OCI-LY7 (cell line): ENCODE results near the gene CAMKK1. TPM values are rescaled to one million over a fixed set of nuclear protein-coding genes. Genes with fewer than 3 reads are reported as not detected.

Experiments
- BruUV-seq: library from RNA; stranded (reverse); fragments of 400-500 nt; replicated peaks from 2 replicates; lab custom pipeline; 2021; lab: Mats Ljungman, UMichigan
- CTCF ChIA-PET: fragments of 300-600 bp; sonication (Branson Sonifier 250); formaldehyde crosslinking; loops from one replicate; lab custom pipeline; 2022; ENCODE audit warnings: antibody characterized with exemption; ENCODE audit not compliant: unreplicated experiment; lab: Charles Lee
- POLR2A ChIA-PET: fragments of 300-600 bp; sonication (Branson Sonifier 250); formaldehyde crosslinking; loops from one replicate; lab custom pipeline; 2022; ENCODE audit warnings: antibody characterized with exemption; lab: Charles Lee
- DNase-seq: peaks from one replicate; pipeline ENCODE4 v3.0.0-alpha.2; 2015; ENCODE audit warnings: low spot score
- H2AFZ ChIP-seq: fragments of 200-600 bp; sonication (generic), shearing (Covaris generic); 2 replicates; pipeline ENCODE4 v1.6.1; 2014; ENCODE audit warnings: mild to moderate bottlenecking, antibody characterized with exemption, low read length, moderate library complexity
- H3K27ac ChIP-seq: fragments of 200-600 bp; sonication (generic); 2 replicates; pipeline ENCODE4 v1.5.1; 2014; ENCODE audit warnings: mixed run types, low read depth, mild to moderate bottlenecking, moderate library complexity, low read length, inconsistent platforms; ENCODE audit not compliant: poor library complexity, severe bottlenecking
- H3K36me3 ChIP-seq: fragments of 200-600 bp; sonication (generic); 2 replicates; pipeline ENCODE4 v1.6.1; 2014; ENCODE audit warnings: mild to moderate bottlenecking, antibody characterized with exemption, low read length, moderate library complexity, mixed read lengths; ENCODE audit not compliant: insufficient read depth
- H3K4me1 ChIP-seq: fragments of 200-600 bp; sonication (generic); 2 replicates; pipeline ENCODE4 v1.5.1; 2014; ENCODE audit warnings: mild to moderate bottlenecking, low read length; ENCODE audit not compliant: insufficient read depth, poor library complexity, severe bottlenecking
- H3K4me2 ChIP-seq: fragments of 200-600 bp; sonication (generic); 2 replicates; pipeline ENCODE4 v1.6.1; 2014; ENCODE audit warnings: mild to moderate bottlenecking, low read length
- H3K4me3 ChIP-seq: fragments of 200-600 bp; sonication (generic); 2 replicates; pipeline ENCODE4 v1.5.1; 2014; ENCODE audit warnings: mild to moderate bottlenecking, low read depth, low read length; ENCODE audit not compliant: poor library complexity, severe bottlenecking
- H3K79me2 ChIP-seq: fragments of 200-600 bp; sonication (generic); 2 replicates; pipeline ENCODE4 v1.6.1; 2016; ENCODE audit warnings: low read depth, mild to moderate bottlenecking, low read length, moderate library complexity, mixed read lengths; ENCODE audit not compliant: insufficient read depth
- H3K9me2 ChIP-seq: fragments of 200-600 bp; sonication (generic); 2 replicates; pipeline ENCODE4 v1.6.1; 2016; ENCODE audit warnings: mild to moderate bottlenecking, low read length, mixed read lengths; ENCODE audit not compliant: insufficient read depth
- H3K9me3 ChIP-seq: fragments of 200-600 bp; sonication (generic); 2 replicates; pipeline ENCODE4 v1.6.1; 2014; ENCODE audit warnings: mild to moderate bottlenecking, mixed run types, low read length, mixed read lengths
- H4K20me1 ChIP-seq: fragments of 200-600 bp; sonication (generic); 2 replicates; pipeline ENCODE4 v1.6.1; 2014; ENCODE audit warnings: mild to moderate bottlenecking, antibody characterized with exemption, low read length, moderate library complexity, mixed read lengths; ENCODE audit not compliant: insufficient read depth
- CTCF ChIP-seq: fragments of 200-600 bp; sonication (generic); conservative IDR thresholded peaks from 2 replicates; pipeline ENCODE4 v1.5.1; 2014; ENCODE audit warnings: mild to moderate bottlenecking, antibody characterized with exemption, low read length, moderate library complexity, mixed read lengths
- EZH2phosphoT487 ChIP-seq: fragments of 200-600 bp; sonication (generic); IDR thresholded peaks from 2 replicates; pipeline ENCODE4 v1.6.1; 2018; ENCODE audit warnings: low read depth, borderline replicate concordance, mild to moderate bottlenecking, mixed run types, antibody characterized with exemption, low read length, moderate library complexity, mixed read lengths
- intact Hi-C: fragments of 100-400 bp; cut with micrococcal nuclease; formaldehyde crosslinking; loops from one replicate; pipeline ENCODE4 v1.10.0; 2022; ENCODE audit not compliant: unreplicated experiment
- total RNA-seq, 2 experiments: library from RNA; depleted of rRNA in 1 of 2; stranded (reverse); fragments of >200 nt in 1 of 2; shearing (Covaris generic) in 1 of 2; gene quantifications; 2 replicates each; pipeline ENCODE4 v1.2.3, GENCODE V29; 2014 to 2022

CAMKK1 gene
- total RNA-seq, 2 experiments from 2014 or later = 2.7 TPM

GRCh38 chr17:3879591-3880417 lies 13.0 kb downstream of the CAMKK1 start:
- Histone ChIP-seq H3K79me2 (no peaks in the 10 kb centered on the region), H3K9me2 (no peaks in the 10 kb centered on the region), H2AFZ (no peak overlapping the region), H4K20me1 (no peaks in the 10 kb centered on the region), H3K4me1 (peaks cover 10% of the 10 kb centered on the region), H3K36me3 (no peaks in the 10 kb centered on the region), H3K27ac (no peak overlapping the region), H3K4me2 (no peak overlapping the region), H3K4me3 (no peak overlapping the region), H3K9me3 (no peaks in the 10 kb centered on the region)
- no peak for DNase-seq
- ChIA-PET CTCF (no interaction called here), POLR2A (no interaction called here)
- intact Hi-C loops = no loop called here
- TF ChIP-seq EZH2phosphoT487 = no peak
- no peak for TF ChIP-seq CTCF
- BruUV-seq = no TSS peak

GRCh38 chr17:3879186-3879585 lies 13.7 kb downstream of the CAMKK1 start:
- no peak overlapping the region for H3K27ac ChIP-seq
- H4K20me1 ChIP-seq = no peaks in the 10 kb centered on the region
- peaks cover 10% of the 10 kb centered on the region for H3K4me1 ChIP-seq
- no peaks in the 10 kb centered on the region for H3K36me3 ChIP-seq
- BruUV-seq = no TSS peak
- ChIA-PET POLR2A (no interaction called here), CTCF (no interaction called here)
- H3K9me2 ChIP-seq = no peaks in the 10 kb centered on the region
- no peaks in the 10 kb centered on the region for H3K79me2 ChIP-seq
- no peak overlapping the region for H3K4me2 ChIP-seq
- no peak overlapping the region for H2AFZ ChIP-seq
- no peaks in the 10 kb centered on the region for H3K9me3 ChIP-seq
- DNase-seq = no peak
- intact Hi-C loops = no loop called here
- no peak overlapping the region for H3K4me3 ChIP-seq
- no peak for TF ChIP-seq EZH2phosphoT487
- no peak for TF ChIP-seq CTCF

DNA sequence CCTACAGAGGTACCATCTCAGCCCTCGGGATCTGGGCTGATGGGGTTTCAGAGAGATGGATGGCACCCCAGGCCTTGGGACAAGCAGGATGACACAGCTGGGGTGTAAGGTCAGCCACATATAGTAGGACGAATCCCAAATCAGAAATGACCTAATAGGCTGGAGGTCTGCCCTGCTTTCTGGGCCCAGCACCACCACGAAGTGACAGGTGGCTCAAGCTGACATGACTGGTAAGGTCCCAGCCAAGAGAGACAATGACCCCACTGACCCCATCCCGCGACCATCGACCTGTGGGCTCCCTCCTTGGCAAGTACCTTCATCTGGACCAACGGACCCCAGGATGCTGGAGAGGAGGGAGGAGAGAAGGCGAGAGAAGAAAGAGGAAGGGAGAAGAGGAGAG lies 15.6 kb downstream of the CAMKK1 start:
- no peak overlapping the region for H2AFZ ChIP-seq
- ChIA-PET POLR2A (no interaction called here), CTCF (no interaction called here)
- H4K20me1 ChIP-seq = no peaks in the 10 kb centered on the region
- H3K4me3 ChIP-seq = no peak overlapping the region
- BruUV-seq = no TSS peak
- no peak overlapping the region for H3K27ac ChIP-seq
- DNase-seq = no peak
- no peaks in the 10 kb centered on the region for H3K36me3 ChIP-seq
- intact Hi-C loops = no loop called here
- no peaks in the 10 kb centered on the region for H3K9me2 ChIP-seq
- H3K9me3 ChIP-seq = no peaks in the 10 kb centered on the region
- peaks cover under 1% of the 10 kb centered on the region for H3K4me1 ChIP-seq
- H3K4me2 ChIP-seq = no peak overlapping the region
- TF ChIP-seq CTCF = no peak
- no peaks in the 10 kb centered on the region for H3K79me2 ChIP-seq
